Stimulated activated CD4-positive, alpha-beta T cell treated with anti-CD3 and anti-CD28 coated beads, Interleukin-2, amount 100 ng/mL, for 48 hours (primary cell): ENCODE results near the gene BDKRB2.

Experiments
- DNase-seq, 2 donors: peaks; one replicate each; pipeline ENCODE4 v3.0.0-alpha.2; 2020

Gene BDKRB2

DNA sequence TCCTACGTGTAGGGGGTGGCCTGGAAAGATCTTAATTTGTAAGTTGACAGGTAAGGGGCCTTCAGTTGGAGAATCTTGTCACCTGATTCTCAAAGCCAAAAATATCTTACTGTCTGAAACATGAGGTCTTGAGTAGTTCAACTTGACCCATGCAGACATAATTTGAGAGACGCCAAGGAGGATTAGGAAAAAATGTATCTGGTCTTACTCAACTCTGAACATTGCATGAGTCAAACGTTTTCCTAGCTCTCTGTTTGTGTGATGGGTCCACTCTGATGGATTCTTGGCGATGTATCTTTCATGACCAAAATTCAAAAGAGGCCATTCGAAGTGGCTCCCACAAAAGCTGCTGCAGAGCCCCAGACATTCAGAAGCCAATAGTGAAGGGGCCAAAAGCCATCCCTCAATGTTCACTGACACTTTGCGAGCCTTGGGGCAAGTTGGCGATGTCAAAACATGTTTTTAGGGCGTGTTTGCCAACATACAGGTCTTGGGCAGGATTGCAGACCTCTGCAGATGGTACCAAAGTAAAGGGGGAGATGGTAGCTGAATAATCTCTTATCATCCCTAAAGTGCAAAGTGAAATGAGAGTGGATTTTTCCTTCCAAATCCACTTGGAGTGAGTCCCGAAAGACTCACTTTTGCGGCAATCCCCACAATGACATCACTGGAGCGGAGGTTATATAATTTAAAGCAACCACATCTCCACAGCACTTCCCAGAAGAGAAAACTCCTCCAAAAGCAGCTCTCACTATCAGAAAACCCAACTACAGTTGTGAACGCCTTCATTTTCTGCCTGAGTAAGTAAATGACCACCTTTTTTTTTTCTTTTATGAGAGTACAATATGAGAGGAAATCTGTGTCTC lies 51.1 kb downstream of the BDKRB2 start, which contains the start of gene BDKRB1:
TSS of gene BDKRB1 (plus strand) at position 710 of the 866 bp plus-strand sequence. CDS start 7,473 bp downstream, outside the sequence.
- DNase-seq, result no peak

DNA sequence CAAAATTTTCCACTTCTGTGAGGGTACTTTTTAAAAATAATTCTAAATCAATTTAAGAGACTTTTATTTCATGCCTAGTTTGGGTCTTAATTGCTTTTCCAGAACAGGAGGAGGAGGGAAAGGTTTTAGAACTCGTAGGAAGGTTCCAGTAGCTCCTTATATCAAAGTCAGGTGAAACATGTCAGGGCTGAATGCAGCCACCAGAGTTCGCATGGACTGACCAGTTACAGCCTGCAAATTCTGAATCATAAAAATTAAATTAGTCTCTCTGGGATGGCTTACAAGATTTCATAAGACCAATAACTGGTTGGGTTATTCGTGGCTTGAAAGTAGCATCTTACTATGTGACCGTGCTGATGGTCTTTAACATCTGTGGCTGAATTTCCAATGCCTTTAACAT lies 51.8 kb downstream of the BDKRB2 start:
- DNase-seq, result no peak

DNA sequence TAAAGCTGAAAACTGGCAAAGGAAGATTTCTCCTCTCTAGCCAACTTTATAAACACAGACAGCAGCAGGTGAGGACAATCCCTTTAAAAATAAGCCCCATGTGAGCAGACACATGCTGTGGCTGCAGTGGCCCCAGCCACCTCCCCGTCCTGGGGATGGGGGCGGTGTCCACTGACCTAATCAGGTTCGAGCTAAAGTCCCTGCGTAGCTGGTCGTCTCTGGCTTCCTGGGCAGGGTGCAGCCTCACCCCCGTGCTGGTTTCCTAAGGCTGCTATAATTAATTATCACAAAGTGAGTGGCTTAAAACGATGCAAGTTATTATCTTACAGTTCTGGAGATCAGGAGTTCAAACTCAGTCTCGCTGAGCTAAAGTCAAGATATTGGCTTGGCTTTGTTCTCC lies 52.4 kb downstream of the BDKRB2 start:
- no peak for DNase-seq

DNA sequence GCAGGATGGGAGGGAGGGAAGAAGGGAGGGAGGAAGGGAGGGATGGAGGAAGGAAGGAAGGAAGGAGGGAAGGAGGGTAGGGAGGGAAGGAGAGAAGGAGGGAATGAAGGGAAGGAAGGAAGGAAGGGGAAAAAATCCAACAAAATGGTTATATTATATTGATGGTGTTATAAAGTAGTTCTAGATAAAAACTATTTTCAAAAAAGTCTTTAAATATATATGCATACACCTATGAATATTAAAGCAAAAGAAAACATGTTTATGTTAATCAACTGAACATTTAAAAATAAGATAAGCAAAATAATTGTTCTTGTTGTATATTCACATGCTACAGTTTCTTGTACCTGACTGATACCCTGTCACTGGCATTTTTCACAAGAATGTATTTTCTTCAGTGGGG lies 53.3 kb downstream of the BDKRB2 start:
- DNase-seq, result no peak

DNA sequence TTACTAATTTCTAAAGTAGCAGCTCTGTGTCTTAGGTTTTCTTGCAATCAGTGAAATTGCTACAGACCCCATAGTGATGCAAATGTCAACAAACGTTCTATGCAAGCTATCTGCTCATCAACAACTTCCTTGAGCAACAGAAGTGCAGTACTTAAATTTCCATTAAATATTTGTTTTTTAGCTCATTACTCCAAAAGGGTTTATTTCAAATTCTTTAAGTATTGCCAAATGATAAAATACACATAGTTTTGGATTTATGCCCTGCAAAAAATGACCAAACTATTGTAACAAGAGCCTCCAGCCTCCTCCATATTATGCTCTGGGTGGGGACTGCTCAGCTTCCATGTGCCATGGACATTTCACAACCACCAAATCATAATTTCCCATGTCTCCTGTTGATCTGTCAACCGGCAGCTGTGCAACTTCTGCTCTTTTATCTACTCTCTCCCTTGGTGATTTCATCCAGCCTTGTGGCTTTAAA lies 55.7 kb downstream of the BDKRB2 start:
- no peak for DNase-seq

DNA sequence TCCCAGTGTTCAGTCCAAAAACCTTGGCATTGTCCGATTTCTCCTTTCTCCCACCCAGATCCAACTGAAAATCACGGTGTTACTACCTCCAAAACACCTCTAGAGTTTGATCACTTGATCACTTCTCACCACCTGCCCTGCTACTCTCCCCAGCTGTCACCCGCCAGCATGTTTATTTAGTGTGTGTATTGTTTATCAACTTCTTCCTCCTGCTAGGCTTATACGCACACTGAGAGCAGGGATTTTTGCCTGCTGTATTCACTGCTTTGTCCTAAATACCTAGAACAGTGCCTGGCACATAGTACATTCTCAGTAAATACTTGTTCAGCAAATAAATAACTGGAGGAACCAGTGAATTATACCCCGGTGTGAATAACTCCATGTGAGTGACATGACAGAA lies 56.4 kb downstream of the BDKRB2 start:
- DNase-seq, result no peak

DNA sequence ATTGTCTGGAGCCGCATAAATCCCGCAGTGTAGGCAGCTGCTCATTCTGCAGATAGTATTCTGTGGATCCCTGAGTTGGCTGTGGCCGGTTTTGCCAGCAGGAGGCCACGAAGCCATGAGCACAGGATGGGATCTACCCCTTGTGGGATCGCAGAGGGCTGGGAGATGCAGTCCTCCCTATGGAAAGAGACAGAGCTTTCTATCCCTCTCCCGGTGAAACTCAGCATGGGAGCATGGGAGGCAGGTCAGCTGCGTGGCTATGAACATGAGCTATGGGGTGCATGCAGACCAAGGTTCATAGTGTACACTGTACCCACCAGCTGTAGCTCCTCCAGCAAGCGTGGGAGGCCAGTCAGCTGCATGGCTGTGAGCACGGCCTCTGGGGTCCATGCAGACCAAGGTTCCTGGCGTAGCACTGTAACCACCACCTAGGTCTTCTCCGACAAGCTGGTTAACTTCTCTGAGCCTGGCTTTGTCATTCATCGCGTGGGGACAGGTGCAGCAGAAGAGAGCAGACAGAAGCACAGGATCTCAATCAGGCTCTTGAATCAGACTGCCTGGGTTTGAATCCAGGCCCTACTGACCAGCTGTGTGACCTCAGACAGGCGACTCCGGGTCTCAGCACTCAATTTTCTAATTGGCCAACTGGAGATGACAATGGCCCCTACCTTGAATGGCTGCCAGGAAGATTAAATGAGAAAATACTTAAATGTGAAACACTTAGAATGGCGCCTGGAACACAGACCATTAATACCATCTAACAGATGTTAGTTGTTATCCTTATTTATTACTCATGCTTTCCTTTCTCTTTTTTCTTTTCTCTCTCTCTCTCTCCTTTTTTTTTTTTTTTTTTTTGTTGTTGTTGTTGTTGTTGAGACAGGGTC lies 57.4 kb downstream of the BDKRB2 start:
- no peak for DNase-seq

DNA sequence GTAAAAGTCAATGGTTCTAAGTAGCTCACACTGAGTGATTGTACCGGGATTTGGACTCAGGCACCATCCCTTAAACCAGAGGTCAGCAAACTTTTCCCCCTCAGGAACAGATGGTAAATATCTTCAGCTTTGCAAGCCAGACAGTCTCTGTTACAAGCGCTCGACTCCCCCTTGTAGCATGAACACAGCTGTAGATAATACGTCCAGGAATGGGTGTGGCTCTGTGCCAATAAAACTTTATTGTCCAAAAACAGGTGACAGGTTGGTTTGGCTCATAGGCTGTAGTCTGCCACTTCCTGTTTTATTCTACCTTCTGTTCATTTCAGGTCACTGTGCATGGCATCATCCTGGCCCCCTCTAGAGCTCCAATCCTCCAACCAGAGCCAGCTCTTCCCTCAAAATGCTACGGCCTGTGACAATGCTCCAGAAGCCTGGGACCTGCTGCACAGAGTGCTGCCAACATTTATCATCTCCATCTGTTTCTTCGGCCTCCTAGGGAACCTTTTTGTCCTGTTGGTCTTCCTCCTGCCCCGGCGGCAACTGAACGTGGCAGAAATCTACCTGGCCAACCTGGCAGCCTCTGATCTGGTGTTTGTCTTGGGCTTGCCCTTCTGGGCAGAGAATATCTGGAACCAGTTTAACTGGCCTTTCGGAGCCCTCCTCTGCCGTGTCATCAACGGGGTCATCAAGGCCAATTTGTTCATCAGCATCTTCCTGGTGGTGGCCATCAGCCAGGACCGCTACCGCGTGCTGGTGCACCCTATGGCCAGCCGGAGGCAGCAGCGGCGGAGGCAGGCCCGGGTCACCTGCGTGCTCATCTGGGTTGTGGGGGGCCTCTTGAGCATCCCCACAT lies 58.9 kb downstream of the BDKRB2 start:
- DNase-seq, result no peak

DNA sequence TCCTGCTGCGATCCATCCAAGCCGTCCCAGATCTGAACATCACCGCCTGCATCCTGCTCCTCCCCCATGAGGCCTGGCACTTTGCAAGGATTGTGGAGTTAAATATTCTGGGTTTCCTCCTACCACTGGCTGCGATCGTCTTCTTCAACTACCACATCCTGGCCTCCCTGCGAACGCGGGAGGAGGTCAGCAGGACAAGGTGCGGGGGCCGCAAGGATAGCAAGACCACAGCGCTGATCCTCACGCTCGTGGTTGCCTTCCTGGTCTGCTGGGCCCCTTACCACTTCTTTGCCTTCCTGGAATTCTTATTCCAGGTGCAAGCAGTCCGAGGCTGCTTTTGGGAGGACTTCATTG lies 59.5 kb downstream of the BDKRB2 start:
- no peak for DNase-seq

DNA sequence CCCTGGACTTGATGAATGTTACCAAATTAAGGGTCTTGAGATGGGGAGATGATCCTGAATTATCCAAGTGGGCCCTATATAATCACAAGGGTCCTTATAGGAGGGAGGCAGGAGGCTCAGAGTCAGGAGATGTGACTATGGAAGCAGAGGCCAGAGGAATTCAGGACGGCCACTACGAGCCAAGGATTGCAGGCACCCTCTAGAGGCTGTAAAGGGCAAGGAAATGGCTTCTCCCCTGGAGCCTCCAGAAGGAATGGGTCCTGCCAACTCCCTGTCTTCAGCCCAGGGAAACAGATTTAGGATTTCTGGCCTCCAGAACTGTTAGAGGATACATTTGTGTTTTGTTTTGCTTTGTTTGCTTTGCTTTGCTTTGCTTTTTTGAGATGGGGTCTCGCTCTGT lies 60.2 kb downstream of the BDKRB2 start:
- no peak for DNase-seq

DNA sequence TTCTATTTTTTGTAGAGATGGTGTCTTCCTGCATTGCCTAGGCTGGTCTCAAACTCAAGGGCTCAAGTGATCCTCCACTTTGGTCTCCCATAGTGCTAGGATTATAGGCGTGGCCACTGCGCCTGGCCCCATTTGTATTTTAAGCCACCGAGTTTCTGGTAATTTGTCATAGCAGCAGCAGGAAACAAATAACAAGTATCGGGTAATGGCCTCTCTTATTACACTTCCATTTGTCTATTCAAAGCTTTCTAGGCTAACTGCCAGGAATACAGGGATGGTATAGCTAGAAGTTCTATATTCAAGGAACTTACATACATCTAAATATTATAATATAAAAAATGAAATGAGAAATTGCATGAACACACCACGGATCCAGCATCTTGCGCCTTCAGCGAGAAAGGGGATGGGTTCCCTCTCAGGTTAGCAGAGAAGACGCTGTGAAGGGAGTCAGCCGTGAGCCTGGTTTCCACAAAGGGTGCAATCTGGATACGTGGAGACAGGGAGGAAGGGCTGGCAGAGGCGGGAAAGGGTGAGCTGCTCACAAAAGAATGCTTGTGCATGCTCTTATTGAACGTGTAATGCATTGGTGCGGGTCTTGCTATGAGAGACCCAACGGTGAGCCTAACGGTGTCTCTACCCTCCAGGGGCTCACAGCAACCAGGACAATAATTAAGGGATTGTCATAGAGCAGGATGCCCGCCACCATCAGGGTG lies 60.9 kb downstream of the BDKRB2 start:
- DNase-seq, result no peak

DNA sequence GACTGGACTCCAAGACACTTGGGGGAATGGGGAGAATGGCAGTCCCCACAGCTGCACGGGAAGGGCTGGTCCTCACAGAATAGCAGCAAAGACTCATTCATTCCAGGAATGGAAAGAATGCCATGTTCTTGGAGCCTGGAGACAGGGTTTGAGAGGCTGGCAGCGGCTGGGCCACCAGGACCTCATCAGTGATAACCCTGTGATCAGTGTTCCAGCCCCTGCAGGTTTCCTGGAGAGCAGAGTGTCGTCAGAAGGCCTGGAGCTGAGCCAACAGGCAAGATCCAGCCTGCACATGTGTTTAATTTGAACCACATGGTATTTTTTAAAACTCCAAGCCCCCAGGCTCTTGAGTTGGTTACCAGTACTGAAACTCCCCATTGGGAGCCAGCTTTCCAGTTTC lies 62.7 kb downstream of the BDKRB2 start:
- no peak for DNase-seq

DNA sequence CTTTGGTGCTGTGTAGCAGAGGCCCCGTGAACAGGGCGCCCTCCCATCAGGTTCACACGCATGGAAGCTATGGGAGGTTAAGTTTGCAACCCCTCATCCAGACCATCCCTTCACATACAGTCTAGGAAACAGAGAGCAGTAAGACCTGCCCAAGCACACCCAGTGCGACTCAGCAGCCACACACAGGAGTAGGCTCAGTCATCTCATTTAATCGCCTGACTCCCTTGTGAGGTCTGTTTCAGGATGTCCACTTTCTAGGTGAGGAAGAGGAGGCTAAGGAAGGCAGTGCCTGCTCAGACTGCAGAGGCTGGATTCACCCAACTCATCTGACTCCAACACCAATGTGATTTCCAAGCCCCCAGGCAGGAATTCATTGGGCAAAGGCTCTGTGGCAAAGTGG lies 63.3 kb downstream of the BDKRB2 start:
- no peak for DNase-seq

DNA sequence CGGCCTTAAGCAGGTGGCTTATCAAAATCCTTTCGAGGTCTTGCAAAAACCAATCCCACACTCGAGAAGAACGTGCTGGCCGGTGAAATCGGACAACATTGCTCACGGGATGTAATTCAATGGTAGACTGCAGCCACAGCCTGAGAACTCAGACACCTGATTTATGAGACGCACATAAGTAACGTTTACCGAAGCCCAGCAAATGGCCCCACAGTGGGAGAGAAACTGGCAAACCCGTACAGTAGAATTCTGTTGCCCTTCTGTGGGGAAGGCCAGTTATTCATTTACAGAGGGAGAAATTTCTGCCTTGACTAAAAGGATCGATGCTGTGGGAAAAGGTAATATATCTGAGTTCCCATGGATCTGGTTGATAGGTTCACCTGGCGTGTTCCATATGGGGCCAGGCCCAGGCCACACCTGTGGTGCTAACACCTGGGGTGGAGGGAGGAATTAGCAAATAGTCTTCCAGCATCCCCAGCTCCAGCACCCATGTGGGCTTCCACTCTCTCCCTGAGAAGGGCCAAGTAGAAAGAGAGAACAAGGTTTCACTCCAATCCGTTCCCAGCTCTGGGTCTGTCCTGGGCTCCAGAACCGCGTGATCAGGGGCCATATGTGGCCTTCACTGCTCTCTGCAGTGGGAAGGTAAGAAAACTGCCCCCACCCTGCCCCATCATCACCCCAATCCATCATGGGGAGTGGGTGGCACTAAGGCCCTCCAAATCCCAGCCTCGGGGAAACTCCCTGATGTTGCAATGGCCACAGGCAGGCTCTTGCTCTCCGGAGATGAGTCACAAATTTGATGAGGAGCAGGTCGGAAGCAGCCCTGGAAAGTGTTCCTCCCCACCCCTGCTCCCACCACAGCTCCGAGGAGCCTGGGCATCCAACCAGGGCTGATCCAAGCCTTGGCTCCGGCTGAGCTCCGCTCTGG lies 64.1 kb downstream of the BDKRB2 start:
- DNase-seq, result no peak

DNA sequence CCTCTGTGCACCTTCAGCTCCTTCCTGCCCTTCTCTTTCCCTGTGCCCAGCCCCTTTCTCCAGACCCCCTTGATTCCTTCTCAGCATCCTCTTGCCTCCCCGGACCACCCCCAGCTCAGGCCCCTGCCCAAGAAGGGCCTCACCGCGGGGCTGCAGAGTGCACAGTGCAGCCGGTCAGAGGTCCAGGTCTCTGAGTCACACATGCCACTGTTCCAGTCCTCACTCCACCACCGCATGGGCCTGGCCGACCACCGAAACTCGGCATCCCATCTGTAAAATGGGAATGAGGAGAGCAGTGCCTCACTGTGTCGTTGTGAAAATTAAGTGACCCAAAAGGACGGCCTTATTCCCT lies 64.7 kb downstream of the BDKRB2 start:
- no peak for DNase-seq

DNA sequence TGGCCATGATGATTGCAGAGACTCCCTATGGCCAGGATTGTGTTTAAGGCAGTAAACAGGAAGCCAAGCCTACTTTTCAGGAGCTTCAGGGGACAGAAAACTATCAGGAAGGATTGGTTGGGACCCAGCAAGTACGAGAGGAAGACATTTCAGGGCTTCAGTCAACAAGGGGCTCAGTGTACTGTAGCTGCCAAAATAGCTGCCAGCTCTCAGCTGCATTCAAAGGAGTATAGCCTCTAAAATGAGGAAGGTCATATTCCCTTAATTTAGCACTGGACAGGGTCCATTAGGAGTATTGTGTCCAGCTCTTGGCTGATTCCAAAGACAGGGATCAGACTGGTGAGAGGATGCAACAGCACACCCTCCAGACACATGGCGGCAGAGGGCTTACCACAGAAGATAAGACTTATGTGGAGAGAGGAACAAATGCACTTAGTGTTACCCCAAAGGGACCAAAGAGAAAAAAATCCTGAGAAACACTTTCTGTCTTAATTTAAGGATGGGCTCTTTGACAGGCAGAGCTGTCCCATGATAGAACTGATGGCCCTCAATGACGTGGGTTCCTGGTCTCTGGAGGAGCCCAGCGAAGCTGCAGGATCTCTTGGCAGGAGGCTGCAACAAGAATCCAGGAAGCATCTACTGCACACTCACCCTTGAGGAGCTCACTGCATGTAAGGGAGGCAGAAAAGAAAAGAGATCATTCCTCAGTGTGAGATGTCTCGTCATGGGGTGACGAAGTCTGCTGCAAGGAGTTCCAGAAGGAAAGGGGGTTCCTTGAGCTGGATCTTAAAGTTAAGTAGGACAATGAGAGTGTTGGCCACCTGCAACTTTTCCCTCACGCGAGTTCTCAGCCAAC lies 66.2 kb downstream of the BDKRB2 start:
- no peak for DNase-seq

DNA sequence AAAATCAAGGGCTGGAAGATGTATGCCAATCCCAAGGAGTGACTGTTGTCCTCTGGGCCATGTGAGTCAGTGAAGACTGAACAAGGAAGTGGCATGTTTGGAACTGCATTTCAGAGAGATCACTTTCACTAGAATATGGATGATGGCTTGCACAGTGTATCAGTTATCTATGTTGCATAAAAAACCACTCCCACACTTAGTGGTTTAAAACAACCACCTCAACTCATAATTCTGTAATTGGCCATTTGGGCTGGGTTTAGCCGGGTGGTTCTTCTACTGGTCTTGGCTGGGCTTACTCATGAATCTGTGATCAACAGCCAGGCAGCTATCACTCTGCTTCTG lies 66.8 kb downstream of the BDKRB2 start:
- DNase-seq, result no peak

DNA sequence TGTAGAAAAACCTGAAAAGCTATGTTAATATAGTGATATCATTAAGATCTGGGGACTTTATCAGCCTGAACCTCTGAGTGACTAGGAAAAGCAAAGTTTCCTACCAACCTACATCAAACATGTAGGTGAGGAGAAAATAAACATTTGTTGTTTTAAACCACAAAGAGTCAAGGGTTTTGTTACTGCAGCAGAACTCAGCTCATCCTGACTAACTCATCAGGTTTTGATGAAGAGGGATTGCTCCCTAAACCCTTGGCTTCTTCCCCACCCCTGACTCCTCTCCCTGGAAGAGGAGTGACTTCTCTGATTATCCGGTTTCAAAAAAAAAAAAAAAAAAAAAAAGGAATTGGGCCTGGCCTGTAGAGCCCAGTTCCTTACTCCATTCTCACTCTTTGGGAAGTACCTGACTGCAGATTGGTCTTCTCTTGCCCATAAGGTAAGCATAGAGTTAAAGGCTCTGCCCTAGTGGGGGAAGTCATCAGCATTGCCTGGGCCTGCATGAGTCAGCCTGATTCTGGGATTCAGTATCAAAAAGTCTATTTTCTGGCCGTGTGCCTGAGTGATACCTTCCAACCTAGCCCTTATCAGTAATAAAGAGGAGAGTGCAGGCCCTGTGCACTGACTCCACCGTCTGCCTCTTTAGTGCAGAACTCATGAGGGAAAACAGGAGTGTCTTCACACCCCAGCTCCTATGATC lies 68.3 kb downstream of the BDKRB2 start:
- no peak for DNase-seq

DNA sequence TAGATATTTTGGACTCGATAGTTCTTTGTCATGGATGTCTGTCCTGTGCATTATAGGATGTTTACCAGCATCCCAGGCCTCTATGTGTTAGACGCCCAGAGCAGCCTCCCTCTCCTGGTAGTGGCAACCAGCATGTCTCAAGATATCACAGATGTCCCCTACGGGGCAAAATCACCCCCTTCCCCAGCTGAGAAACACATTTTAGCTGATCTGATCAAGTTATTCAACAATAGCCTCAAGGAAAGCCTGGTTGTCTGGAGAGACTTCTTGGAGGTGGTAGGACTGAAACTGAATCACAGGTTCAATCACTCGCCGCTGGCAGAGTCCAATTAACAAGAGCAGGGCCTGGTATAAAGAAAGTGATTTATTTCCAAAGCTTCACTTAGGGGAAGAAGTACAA lies 69.0 kb downstream of the BDKRB2 start:
- DNase-seq, result no peak

DNA sequence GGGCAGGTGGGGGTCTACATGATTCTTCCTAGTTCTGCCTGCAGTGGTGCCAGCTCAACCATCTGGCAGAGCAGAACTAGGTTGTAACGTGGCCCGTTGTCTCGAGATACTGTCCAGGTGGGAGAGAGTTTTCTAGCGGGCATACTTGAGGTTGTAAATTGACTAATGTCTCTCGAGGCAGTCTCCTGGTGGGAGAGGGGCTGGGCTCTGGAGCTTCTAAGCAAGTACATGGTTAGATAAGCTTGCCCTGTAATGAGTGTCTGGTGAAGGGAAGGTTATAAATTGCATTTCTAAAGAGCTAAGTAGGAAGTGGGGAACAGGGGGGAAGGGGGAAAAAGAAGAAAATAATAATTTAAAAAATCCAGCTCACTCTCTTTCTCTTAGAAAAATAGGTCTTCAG lies 69.5 kb downstream of the BDKRB2 start:
- no peak for DNase-seq
